ENCODE data around the gene ZDHHC18.
A peak's percentile ranks its signal among the peaks of the same experiment; 100 is the strongest.

The ZDHHC18 gene

GRCh38 chr1:26827663-26828062 lies 1.2 kb downstream of the ZDHHC18 start:
- peak; percentile 41 for DNase-seq
- TF ChIP-seq CTCF (IDR thresholded peaks at IDR 0.05): no peak
- H3K9me3 Mint-ChIP-seq: no peaks in the 10 kb centered on the region

GRCh38 chr1:26828411-26828991 lies 2.0 kb downstream of the ZDHHC18 start:
- TF ChIP-seq CTCF (IDR thresholded peaks at IDR 0.05): no peak
- Mint-ChIP-seq H3K36me3 (ENCODE audit: low read depth) (peaks cover 17% of the 10 kb centered on the region), H3K27me3 (ENCODE audit: low read depth, poor library complexity) (no peaks in the 10 kb centered on the region), H3K4me3 (peak overlapping the region; percentile 90), H3K4me1 (peaks cover 55% of the 10 kb centered on the region), H3K27ac (no peak overlapping the region), H3K9me3 (no peaks in the 10 kb centered on the region)
- no peak for DNase-seq

More at GRCh38 chr1:26827663-26828062, 1.2 kb downstream of the ZDHHC18 start:
- H3K4me3 Mint-ChIP-seq: peak overlapping the region; percentile 90
- H3K27ac Mint-ChIP-seq: peak overlapping the region; percentile 65
- peaks cover 55% of the 10 kb centered on the region for H3K4me1 Mint-ChIP-seq
- H3K36me3 Mint-ChIP-seq (ENCODE audit: low read depth): peaks cover 9% of the 10 kb centered on the region
- no peaks in the 10 kb centered on the region for H3K27me3 Mint-ChIP-seq (ENCODE audit: low read depth, poor library complexity)

DNA sequence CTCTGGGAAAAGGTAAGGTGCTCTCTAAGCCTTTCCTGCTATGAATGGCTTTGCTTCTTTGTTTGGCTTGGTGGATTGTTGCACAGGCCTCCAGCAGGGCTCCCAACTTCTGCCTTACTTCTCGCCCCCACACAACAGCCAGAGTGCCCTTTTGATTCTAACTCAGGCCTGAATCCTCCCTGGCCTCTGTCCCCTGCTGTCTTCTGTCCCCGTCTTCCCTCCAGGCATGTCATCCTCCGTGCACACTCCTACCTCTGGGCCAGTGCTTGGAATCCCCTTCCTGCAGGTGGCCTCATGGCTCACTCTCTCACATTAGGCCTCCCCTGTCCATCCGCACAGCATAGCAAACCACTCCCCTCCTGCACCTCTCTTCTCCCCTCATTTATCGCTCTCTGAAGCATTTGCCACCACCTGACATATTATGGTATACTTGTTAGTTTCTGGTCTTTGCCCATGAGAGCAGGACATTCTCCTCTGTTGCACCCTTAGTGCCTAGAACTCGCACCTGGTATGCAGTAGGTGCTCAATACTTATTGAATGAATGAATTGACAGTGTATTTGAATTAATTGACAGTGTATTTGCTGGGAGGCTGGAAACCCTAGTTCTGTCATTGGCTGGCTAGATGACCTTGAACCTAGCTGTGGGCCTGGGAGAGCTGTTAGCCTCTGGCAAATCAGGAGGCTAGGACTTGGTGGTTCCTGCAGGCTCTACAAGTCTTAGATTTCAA lies 2.9 kb downstream of the ZDHHC18 start:
- no peak for DNase-seq
- Mint-ChIP-seq H3K4me1 (peaks cover 55% of the 10 kb centered on the region), H3K27ac (no peak overlapping the region), H3K36me3 (ENCODE audit: low read depth) (peaks cover 22% of the 10 kb centered on the region), H3K9me3 (no peaks in the 10 kb centered on the region), H3K4me3 (peak overlapping the region; percentile 42), H3K27me3 (ENCODE audit: low read depth, poor library complexity) (no peaks in the 10 kb centered on the region)
- TF ChIP-seq CTCF (IDR thresholded peaks at IDR 0.05): no peak

- TF ChIP-seq CTCF (IDR thresholded peaks at IDR 0.05): no peak
- Mint-ChIP-seq H3K27ac (peak overlapping the region; percentile 57), H3K4me3 (no peak overlapping the region), H3K27me3 (ENCODE audit: low read depth, poor library complexity) (peaks cover under 1% of the 10 kb centered on the region), H3K36me3 (ENCODE audit: low read depth) (peaks cover 38% of the 10 kb centered on the region), H3K4me1 (peaks cover 39% of the 10 kb centered on the region), H3K9me3 (no peaks in the 10 kb centered on the region)
- DNase-seq: no peak
These were observed 4.6 kb downstream of the ZDHHC18 start for GRCh38 chr1:26831059-26831458.

DNA sequence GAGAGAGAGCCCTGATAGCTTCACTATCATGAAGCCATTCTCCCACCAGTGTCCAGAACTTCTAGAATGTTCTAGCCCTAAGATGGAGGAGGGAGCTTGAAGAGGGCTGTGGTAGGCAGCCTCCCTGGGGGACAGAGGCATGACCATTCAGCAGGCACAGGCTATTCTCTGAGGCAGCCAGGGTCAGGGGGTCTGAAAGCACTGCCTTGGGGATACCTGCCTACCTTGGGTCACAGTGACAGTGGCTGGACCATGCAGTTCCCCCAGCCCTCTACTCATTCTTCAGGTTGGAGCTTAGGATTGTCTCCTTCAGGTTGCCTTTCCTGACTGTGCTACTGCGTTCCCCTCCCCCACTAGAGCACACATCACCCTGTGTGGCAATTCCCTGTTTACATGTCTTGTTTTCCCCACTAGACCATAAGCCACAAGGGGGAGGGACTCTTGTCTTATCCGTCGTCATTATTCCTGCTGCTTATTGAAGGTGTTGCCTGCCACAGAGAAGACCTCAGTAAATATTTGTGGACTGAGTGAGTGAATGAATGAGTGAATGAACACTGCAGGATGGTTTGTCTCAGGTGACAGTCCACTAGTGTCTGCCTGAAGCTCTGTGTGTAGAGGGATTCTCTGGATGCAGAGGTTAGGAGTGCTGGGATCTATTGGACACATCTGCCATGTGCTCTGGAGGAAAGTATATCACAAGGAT lies 5.2 kb downstream of the ZDHHC18 start:
- no peak for TF ChIP-seq CTCF (IDR thresholded peaks at IDR 0.05)
- no peak for DNase-seq
- peaks cover 36% of the 10 kb centered on the region for H3K4me1 Mint-ChIP-seq
- H3K27ac Mint-ChIP-seq: peak overlapping the region; percentile 57
- H3K9me3 Mint-ChIP-seq: no peaks in the 10 kb centered on the region
- peaks cover 6% of the 10 kb centered on the region for H3K27me3 Mint-ChIP-seq (ENCODE audit: low read depth, poor library complexity)
- H3K4me3 Mint-ChIP-seq: no peak overlapping the region
- peaks cover 45% of the 10 kb centered on the region for H3K36me3 Mint-ChIP-seq (ENCODE audit: low read depth)
